Activated naive CD8-positive, alpha-beta T cell (primary cell): ENCODE measurements around the gene MARCHF6.
"Not testable (repeated sequence)": the region's sequence is repeated elsewhere in the genome, so short reads cannot be mapped to it uniquely, and the experiment has no call there.

Source experiments
- H3K27ac Mint-ChIP-seq: one replicate; pipeline ENCODE4 v1.8.0; 2021; ENCODE audit warnings: mixed read lengths
- H3K27me3 Mint-ChIP-seq: one replicate; pipeline ENCODE4 v1.8.0; 2021; ENCODE audit warnings: mixed read lengths
- H3K36me3 Mint-ChIP-seq: one replicate; pipeline ENCODE4 v1.8.0; 2021; ENCODE audit warnings: mixed read lengths
- H3K4me1 Mint-ChIP-seq: one replicate; pipeline ENCODE4 v1.8.0; 2021; ENCODE audit warnings: low read depth, mixed read lengths
- H3K4me3 Mint-ChIP-seq: one replicate; pipeline ENCODE4 v1.8.0; 2021; ENCODE audit warnings: mild to moderate bottlenecking, mixed read lengths
- H3K9me3 Mint-ChIP-seq: one replicate; pipeline ENCODE4 v1.8.0; 2021; ENCODE audit warnings: low read depth, mixed read lengths

Gene MARCHF6

DNA sequence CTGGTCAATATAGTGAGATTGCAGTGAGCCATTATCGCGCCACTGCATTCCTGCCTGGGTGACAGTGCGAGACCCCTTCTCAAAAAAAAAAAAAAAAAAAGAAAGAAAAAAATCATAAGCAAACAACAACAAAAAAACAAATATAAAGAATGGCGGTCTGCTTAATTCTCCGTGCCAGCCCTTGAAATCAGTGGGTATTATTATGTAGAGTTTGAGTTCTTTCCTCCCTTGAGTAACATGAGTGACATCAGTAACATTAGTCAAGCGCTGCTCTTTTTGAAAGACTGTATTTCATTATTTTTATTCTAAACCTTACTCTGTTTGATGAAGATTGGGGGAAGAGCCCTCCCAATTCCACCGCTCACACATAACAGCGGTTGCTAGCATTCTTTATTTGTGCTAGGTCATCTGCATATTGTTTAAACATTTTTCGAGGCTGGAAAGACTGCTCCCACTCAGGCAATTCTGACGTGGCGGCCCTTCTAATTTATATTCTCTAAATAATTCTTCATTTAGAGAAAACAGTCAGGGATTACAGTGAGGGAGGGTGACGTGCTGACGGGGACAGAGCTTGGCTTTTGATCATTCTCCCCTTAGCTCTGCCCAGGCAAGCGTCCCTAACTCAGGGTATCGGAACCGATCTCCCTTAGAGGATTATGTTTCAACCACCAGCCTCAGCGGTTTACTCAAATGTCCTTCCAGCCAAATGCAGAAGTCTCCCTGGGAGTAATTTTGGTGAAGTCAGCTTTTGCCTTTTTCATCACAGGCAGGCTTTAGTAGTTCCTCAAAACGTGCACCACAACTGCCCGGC, 860 bp upstream of the MARCHF6 start:
- peak overlapping the region; percentile 97 for H3K27ac Mint-ChIP-seq
- H3K27me3 Mint-ChIP-seq = no peaks in the 10 kb centered on the region
- no peaks in the 10 kb centered on the region for H3K9me3 Mint-ChIP-seq
- H3K36me3 Mint-ChIP-seq = no peaks in the 10 kb centered on the region
- peak overlapping the region; percentile 94 for H3K4me3 Mint-ChIP-seq
- H3K4me1 Mint-ChIP-seq = peaks cover 40% of the 10 kb centered on the region

DNA sequence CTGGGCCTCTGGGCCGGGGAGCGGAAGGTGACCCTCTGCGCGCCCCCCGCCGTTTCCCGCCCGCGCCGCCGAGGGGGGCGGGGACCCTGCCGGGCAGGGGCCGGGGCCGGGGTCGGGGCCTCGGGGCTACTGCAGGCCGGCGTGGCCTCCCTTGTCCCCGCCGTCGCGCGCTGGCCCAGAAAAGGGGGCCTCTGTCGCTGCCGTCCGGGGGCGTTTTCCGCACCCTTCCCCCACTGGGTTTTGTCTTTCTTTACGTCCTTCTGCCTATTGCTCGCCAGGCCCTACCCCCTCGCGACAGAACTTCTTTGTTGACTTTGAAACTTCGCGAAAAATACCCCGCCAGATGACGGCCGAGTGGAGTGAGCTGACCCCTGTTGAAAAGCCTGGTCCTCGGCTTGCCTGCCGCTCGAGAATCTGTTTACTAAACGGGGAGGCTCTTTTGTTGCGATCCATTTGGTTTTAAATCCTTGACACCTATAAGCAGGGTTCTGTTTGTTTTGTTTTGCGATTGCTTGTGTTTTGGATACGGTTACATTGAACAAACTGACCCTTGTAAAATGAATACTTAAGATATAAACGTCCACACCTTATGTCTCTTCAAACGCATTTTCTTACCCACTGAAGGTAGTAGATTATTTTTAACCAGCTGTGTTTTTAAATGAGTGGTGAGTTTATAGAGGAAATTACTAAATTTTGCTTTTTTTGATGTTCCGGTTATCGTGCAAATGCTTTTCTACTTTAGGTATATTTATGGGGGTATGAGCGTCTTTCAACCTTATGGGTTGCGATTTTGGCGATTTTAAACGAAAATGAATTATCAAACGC, 765 bp downstream of the MARCHF6 start:
- Mint-ChIP-seq H3K27me3 (no peaks in the 10 kb centered on the region), H3K4me3 (peak overlapping the region; percentile 99), H3K27ac (peak overlapping the region; percentile 98), H3K4me1 (peaks cover 51% of the 10 kb centered on the region), H3K9me3 (no peaks in the 10 kb centered on the region), H3K36me3 (peaks cover 2% of the 10 kb centered on the region)

DNA sequence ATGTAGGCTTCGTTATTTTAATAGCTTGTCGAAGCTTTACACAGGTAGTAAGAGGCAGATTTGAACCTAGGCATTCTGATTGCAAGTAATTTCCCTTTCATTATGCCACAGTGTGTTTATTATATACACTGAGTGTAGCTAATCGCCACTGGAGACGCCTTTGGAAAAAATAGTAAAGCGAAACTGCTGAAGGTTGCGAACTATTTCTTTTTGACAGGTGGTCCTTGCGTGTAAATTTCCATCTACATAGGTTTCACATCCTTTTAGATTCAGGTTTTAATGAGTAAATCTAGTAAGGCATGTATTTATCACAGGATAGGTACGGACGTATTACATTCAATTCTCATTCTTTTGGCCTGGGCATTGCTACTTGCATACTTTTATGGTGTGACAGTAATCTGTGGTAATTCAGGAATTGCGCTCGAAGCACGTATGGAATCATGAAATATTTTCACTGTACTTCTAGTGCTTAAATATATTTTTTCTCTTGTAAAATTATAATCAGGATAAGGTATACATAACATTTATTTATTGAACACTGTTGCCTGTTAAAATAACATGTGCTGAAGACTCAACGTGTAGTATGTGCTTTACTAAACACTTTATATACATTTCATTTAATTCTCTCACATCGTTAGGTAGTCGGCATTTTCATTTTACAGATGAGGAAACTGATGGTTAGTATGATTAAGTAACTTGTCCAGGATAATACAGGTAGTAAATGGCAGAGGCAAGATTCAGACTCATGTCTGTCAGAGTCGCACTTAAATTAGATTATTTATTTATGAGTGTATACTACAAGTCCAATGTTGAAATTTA, 1.8 kb downstream of the MARCHF6 start:
- Mint-ChIP-seq H3K4me3 (peak overlapping the region; percentile 99), H3K36me3 (peaks cover 2% of the 10 kb centered on the region), H3K4me1 (peaks cover 57% of the 10 kb centered on the region), H3K9me3 (no peaks in the 10 kb centered on the region), H3K27ac (peak overlapping the region; percentile 98), H3K27me3 (no peaks in the 10 kb centered on the region)

DNA sequence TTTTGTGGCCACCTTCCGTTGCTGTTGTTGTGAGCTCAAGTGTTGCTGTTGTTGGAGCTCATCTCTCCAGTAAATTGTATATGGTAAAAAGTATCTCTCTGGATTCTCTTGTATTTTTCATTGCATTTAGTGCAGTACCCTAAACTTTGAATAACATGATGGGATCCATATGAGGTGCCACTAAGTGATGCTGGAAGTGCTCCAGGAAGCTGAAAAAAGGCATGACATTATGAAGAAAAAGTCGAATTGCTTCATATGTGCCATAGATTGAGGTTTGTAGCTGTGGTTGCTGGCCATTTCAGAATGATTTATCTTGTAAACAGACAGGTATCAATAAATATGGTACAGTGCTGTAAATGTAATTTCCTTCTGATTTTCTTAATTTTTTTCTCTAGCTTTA, 5.5 kb downstream of the MARCHF6 start:
- Mint-ChIP-seq H3K27ac (no peak overlapping the region), H3K36me3 (peaks cover 2% of the 10 kb centered on the region), H3K9me3 (no peaks in the 10 kb centered on the region), H3K27me3 (no peaks in the 10 kb centered on the region), H3K4me3 (no peak overlapping the region), H3K4me1 (peaks cover 76% of the 10 kb centered on the region)

DNA sequence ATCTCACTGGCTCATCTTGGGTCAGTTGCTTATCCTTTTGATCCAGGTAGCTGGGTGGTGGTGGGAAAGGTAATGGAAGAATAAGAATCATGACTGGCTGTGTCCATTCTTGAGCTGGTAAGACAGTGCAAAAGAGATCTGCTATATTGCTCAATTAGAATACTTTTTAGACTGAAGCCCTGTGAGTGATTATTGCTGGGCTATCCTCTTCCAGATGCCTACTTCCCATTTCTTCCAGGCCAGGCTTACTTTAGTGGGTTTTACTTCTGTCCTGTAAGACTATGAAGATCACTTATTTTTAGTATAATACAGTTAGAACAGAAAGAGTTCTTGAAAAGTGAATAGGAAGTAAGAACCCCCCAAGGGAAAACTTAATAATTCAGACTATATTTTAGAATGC, 7.2 kb downstream of the MARCHF6 start:
- Mint-ChIP-seq H3K27ac (peak overlapping the region; percentile 51), H3K36me3 (peaks cover 2% of the 10 kb centered on the region), H3K4me1 (peaks cover 79% of the 10 kb centered on the region), H3K9me3 (no peaks in the 10 kb centered on the region), H3K27me3 (no peaks in the 10 kb centered on the region), H3K4me3 (peak overlapping the region; percentile 41)

DNA sequence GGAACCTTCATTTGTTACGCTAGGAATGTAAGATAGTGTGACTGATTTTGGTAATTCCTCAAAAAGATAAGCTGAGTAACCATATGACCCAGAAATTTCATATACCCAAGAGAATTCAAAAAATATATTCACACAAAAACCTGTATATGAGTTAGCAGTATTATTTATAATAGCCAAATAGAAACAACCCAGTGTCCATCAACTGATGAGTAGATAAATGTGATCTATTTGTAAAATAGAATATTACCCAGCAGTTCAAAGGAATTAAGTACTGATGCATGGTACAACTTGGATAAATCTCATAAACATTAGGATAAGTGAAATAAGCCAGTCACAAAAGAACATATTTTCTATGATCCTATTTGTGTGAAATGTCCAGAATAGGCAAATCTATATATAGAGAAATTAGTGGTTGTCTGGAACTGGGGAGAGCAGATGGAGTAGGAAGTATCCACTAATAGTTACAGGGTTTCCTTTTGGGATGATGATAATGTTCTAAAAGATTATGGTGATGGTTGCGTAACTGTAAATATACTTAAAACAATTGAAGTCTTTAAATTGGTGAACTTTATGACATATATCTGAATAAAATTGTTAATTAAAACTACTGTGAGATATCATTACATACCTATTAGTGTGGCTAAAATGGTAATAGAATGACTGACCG, 10.2 kb downstream of the MARCHF6 start:
- peaks cover 4% of the 10 kb centered on the region for H3K36me3 Mint-ChIP-seq
- H3K4me1 Mint-ChIP-seq = peaks cover 80% of the 10 kb centered on the region
- H3K9me3 Mint-ChIP-seq = no peaks in the 10 kb centered on the region
- H3K27me3 Mint-ChIP-seq = no peaks in the 10 kb centered on the region
- H3K4me3 Mint-ChIP-seq = no peak overlapping the region
- peak overlapping the region; percentile 67 for H3K27ac Mint-ChIP-seq

DNA sequence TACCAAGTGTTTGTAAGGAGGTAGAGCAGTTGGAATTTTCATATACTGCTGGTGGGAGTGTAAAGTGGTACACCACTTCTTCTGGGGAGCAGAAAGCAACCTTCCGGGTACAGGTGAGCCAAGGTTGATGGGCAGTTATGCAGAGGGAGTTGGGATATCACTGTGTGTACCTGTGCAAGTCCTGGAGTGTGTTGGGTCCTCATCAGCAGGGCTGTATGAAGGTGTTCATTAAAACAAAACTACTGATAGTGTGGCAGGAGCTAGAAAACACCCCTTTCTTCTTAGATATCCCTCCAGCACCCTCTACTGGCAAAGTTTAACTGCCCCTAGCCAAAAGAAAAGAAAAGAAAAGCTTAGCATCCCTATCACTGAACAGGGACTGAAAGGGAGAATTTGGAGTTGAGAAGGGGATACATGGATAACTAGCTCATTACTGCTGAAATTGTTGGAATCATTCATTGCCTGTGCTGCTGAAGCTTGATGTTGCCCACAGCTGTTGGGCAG, 10.7 kb downstream of the MARCHF6 start:
- Mint-ChIP-seq H3K27ac (peak overlapping the region; percentile 67), H3K36me3 (peaks cover 4% of the 10 kb centered on the region), H3K27me3 (no peaks in the 10 kb centered on the region), H3K9me3 (no peaks in the 10 kb centered on the region), H3K4me1 (peaks cover 82% of the 10 kb centered on the region), H3K4me3 (no peak overlapping the region)

DNA sequence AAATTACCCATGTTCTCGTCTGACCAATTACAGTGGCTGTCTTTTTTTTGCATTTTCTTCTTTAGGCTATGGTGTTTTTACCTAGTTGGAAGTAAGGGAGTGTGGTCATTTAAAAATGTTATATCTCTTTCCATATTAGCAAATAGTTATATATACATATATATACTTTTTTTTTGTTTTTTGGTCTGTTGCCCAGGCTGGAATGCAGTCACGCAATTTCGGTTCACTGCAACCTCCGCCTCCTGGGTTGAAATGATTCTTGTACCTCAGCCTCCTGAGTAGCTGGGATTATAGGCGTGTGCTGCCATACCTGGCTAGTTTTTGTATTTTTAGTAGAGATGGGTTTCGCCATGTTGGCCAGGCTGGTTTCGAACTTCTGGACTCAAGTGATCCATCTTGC, 12.3 kb downstream of the MARCHF6 start:
- H3K27ac Mint-ChIP-seq = no peak overlapping the region
- H3K9me3 Mint-ChIP-seq = no peaks in the 10 kb centered on the region
- peaks cover 80% of the 10 kb centered on the region for H3K4me1 Mint-ChIP-seq
- no peaks in the 10 kb centered on the region for H3K27me3 Mint-ChIP-seq
- H3K4me3 Mint-ChIP-seq = no peak overlapping the region
- H3K36me3 Mint-ChIP-seq = peaks cover 4% of the 10 kb centered on the region

DNA sequence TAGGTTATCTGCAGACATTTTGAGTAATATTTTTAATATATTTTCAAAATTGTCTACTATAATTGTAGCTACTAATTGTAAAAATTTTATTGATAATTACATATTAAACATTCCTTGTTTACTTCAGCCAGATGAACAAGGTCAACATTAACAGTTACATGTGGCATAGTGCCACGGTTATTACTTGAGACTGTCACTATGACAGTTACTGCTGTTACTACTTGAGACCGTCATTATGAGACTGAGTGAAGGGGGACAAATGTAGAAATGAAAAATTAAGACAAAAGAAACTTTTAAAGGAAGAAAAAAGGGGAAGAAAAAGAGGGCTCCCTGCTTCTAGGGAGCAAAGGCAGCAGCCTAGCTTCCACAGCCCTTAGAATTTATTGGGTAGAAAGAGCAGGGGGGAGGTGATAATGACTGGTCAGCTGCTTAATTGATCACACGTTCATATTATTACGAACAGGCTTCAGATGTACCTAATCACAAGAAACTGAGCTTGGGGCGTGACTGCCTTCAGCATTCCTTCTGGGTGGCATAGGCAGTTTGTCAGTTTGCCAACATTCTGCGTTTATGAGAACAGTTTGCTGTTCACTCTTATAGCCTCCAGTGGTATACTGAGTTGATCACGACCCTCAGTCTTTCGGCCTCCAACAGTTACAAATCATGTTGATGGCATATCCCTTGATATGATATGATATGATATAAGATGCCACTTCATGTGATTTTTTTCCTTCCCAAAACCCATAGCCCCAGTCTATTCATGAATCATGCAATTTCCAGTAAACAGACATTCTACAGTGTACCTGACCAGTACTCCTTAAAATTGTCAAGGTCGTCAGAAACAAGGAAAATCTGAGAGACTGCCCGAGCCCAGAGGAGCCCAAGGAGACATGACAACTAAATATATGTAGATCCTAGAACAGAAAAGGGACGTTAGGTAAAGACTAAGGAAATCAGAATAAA, 13.1 kb downstream of the MARCHF6 start:
- Mint-ChIP-seq H3K9me3 (no peaks in the 10 kb centered on the region), H3K4me1 (peaks cover 81% of the 10 kb centered on the region), H3K36me3 (peaks cover 4% of the 10 kb centered on the region), H3K27me3 (no peaks in the 10 kb centered on the region), H3K27ac (peak overlapping the region; percentile 7), H3K4me3 (no peak overlapping the region)

DNA sequence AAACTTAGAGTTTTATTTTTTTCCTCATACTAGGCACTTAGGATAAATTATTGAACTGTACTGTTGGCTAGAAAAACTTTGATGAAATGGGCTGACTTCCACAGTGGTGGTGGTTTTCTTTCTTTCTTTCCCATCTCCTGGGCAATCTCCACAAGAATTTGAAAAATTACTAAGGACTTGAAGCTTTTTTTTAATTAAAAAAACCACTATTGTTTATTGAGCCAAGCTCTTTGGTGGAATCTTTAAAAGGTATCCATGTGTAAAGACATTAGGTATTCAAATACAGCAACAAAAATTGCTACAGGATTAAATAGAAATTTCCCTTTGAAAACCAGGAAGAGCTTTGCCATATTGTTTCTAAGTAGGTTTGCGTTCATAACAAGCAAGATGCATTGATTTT, 14.1 kb downstream of the MARCHF6 start:
- Mint-ChIP-seq H3K27ac (peak overlapping the region; percentile 43), H3K36me3 (peaks cover 4% of the 10 kb centered on the region), H3K4me3 (peak overlapping the region; percentile 10), H3K4me1 (peaks cover 81% of the 10 kb centered on the region), H3K27me3 (no peaks in the 10 kb centered on the region), H3K9me3 (no peaks in the 10 kb centered on the region)

DNA sequence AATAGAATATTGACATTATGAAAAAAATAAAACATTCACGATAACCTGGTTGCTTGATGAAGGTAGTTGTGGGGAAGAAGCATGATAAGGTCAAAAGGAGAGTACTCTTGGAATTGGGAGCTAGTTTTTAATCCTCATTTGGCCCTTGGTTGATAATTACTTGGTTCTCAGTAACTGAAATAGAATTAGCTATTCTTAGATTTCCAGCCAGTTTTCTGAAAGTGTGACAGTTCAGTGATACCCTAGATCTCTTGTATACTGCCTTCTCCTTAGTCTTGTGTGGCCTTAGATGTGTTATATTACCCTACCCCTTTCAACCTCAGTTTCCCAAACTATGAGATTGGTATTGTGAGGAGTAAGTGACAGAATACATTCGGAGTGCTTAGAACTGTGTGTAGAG, 17.4 kb downstream of the MARCHF6 start:
- H3K4me3 Mint-ChIP-seq = peak overlapping the region; percentile 11
- H3K4me1 Mint-ChIP-seq = peaks cover 78% of the 10 kb centered on the region
- peak overlapping the region; percentile 31 for H3K27ac Mint-ChIP-seq
- no peaks in the 10 kb centered on the region for H3K9me3 Mint-ChIP-seq
- no peaks in the 10 kb centered on the region for H3K27me3 Mint-ChIP-seq
- H3K36me3 Mint-ChIP-seq = peaks cover 6% of the 10 kb centered on the region

DNA sequence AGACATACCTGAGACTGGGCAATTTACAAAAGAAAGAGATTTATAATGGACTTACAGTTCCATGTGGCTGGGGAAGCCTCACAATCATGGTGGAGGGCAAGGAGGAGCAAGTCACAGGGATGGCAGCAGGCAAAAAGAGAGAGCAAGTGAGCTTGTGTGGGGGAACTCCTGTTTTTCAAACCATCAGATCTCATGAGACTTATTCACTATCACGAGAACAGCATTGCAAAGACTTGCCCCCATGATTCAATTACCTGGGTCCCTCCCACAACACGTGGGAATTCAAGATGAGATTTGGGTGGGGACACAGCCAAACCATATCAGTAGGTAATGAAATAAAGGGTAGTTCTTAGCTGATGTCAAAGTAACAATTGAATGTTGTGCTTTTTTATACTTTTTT, 17.9 kb downstream of the MARCHF6 start:
- Mint-ChIP-seq H3K4me1 (peaks cover 81% of the 10 kb centered on the region), H3K27ac (peak overlapping the region; percentile 66), H3K4me3 (peak overlapping the region; percentile 8)
- not testable (repeated sequence) for H3K27me3 Mint-ChIP-seq, H3K36me3 Mint-ChIP-seq, H3K9me3 Mint-ChIP-seq
